Central memory CD8-positive, alpha-beta T cell (primary cell): ENCODE data around the gene MFAP5.

ENCODE experiments used
- ATAC-seq: fragments of 150-1000 bp; cut with Tn5 transposase; replicated peaks from 2 replicates; pipeline ENCODE4 v1.10.0; 2022; ENCODE audit warnings: mild to moderate bottlenecking, moderate FRiP score, moderate number of reproducible peaks; ENCODE audit not compliant: poor library complexity, severe bottlenecking; ENCODE audit errors: extremely low read depth
- DNase-seq, 2 donors: peaks; one replicate each; pipeline ENCODE4 v3.0.0; 2021; ENCODE audit warnings: low spot score in 2 of 2
- H3K27ac Mint-ChIP-seq: one replicate; pipeline ENCODE4 v1.8.0; 2022; ENCODE audit warnings: low read depth, mild to moderate bottlenecking, moderate library complexity, mixed read lengths
- H3K27me3 Mint-ChIP-seq: one replicate; pipeline ENCODE4 v1.8.0; 2022; ENCODE audit warnings: mixed read lengths
- H3K36me3 Mint-ChIP-seq: one replicate; pipeline ENCODE4 v1.8.0; 2022; ENCODE audit warnings: mild to moderate bottlenecking, moderate library complexity, mixed read lengths; ENCODE audit not compliant: insufficient read depth
- H3K4me1 Mint-ChIP-seq: one replicate; pipeline ENCODE4 v1.8.0; 2022; ENCODE audit warnings: mixed read lengths
- H3K4me3 Mint-ChIP-seq: one replicate; pipeline ENCODE4 v1.8.0; 2022; ENCODE audit warnings: mild to moderate bottlenecking, moderate library complexity, mixed read lengths
- H3K9me3 Mint-ChIP-seq: one replicate; pipeline ENCODE4 v1.8.0; 2022; ENCODE audit warnings: mixed read lengths

The MFAP5 gene

DNA sequence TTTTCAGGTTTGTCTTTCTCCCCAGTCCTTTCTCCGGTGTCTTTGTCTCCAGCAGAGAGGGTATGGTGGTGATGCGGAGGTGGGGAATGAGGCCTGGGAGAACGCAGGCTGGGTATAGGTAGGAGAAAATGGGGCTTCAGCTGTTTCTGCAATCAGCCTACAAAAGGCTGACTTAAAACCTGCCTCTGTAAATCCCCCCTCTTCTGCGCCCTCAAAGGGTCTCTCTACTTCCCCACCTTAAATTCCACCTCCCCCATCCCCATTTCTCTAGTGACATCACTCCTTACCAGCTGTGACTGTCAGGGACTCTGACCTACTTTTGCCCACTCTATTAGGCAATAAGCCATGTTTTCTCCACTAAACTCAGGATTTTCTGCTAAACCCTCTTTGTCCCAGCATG, 27.1 kb upstream of the MFAP5 start:
- Mint-ChIP-seq H3K4me3 (no peak overlapping the region), H3K4me1 (no peaks in the 10 kb centered on the region), H3K27me3 (no peaks in the 10 kb centered on the region), H3K9me3 (no peaks in the 10 kb centered on the region), H3K27ac (no peak overlapping the region), H3K36me3 (no peaks in the 10 kb centered on the region)
- DNase-seq, result no peak
- ATAC-seq, result no peak

- Mint-ChIP-seq H3K4me3 (no peak overlapping the region), H3K27me3 (no peaks in the 10 kb centered on the region), H3K4me1 (no peaks in the 10 kb centered on the region), H3K27ac (no peak overlapping the region), H3K9me3 (no peaks in the 10 kb centered on the region), H3K36me3 (no peaks in the 10 kb centered on the region)
- DNase-seq, result no peak
- ATAC-seq, result no peak
These were observed 25.4 kb upstream of the MFAP5 start for GRCh38 chr12:8687846-8688601.

GRCh38 chr12:8685051-8685450, 22.4 kb upstream of the MFAP5 start:
- H3K4me3 Mint-ChIP-seq, result no peak overlapping the region
- ATAC-seq, result no peak
- H3K4me1 Mint-ChIP-seq, result no peaks in the 10 kb centered on the region
- H3K27me3 Mint-ChIP-seq, result peaks cover 8% of the 10 kb centered on the region
- H3K9me3 Mint-ChIP-seq, result no peaks in the 10 kb centered on the region
- H3K27ac Mint-ChIP-seq, result no peak overlapping the region
- no peak for DNase-seq
- no peaks in the 10 kb centered on the region for H3K36me3 Mint-ChIP-seq

DNA sequence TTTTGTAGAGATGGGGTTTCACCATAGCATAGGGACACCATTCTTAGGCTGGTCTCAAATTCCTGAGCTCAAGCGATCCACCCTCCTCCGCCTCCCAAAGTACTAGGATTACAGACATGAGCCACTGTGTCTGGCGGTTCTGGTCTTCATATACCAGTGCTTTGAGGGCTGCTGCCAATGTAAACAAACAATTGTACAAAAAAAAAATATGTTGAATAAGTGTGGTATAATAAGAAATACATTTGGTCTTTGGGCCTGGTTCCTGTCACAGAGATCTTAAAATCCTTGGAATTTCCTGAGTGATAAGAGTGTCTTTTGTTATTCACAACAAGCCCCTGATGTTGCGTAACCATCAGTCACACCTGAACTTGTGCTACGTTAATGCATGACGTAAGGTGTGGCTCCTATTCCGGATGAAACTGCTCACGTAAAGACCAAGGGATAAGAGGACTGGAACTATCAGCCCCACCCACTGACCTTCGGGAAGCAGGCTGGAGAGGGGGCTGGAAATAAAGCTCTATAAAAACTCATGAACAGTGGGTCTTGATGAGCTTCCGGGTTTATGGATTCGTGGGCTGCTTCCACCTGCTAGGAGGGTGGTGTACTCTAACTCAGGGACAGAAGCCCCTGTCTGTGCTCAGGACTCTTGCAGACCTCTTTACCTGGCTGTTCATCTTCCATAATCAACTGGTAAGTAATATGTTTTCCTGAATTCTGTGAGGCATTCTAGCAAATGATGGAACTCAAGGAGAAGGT, 18.7 kb upstream of the MFAP5 start:
- no peak for ATAC-seq
- no peak for DNase-seq
- Mint-ChIP-seq H3K9me3 (no peaks in the 10 kb centered on the region), H3K27me3 (peaks cover 8% of the 10 kb centered on the region), H3K4me1 (no peaks in the 10 kb centered on the region), H3K27ac (no peak overlapping the region), H3K36me3 (no peaks in the 10 kb centered on the region), H3K4me3 (no peak overlapping the region)

DNA sequence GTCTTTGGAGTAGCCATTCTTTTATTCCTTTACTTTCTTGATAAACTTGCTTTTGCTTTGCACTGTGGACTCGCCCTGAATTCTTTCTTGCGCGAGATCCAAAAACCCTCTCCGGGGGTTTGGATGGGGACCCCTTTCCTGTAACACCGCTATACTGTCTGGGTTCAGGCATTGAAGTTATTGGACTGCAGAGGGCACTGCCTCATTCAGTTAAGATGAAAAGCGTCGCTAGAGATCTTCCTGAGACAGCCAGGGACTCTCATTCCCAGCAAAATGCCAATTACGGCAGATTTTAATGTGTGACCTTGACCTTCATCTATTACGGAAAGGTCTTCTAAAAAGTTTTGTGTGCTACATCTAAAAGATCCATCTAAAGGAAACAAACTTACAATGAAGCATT, 17.9 kb upstream of the MFAP5 start:
- no peak overlapping the region for H3K27ac Mint-ChIP-seq
- no peak for ATAC-seq
- peaks cover under 1% of the 10 kb centered on the region for H3K4me1 Mint-ChIP-seq
- peaks cover 8% of the 10 kb centered on the region for H3K27me3 Mint-ChIP-seq
- DNase-seq, result no peak
- H3K4me3 Mint-ChIP-seq, result no peak overlapping the region
- no peaks in the 10 kb centered on the region for H3K36me3 Mint-ChIP-seq
- H3K9me3 Mint-ChIP-seq, result no peaks in the 10 kb centered on the region

DNA sequence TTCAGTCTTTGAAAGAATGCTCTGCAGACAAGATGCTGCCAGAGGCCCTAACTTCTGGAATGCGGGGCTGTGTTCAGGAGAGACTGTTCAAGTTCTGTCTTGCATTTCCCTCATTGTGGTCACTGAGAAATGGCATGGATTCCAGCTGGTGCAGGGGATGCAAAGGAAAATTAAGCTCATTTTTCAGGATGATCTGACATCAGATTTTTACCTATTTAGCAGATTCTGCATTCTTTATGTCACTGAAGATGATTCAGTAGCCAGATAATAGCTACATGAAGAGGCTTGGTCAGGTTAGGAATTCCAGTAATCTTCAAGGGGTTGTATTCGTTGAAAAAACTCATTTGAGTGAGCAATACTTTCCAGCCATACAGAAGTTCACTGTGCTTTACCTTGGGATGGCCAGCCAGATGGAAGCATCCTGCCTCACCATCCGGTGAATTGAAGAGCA, 16.1 kb upstream of the MFAP5 start:
- H3K9me3 Mint-ChIP-seq, result no peaks in the 10 kb centered on the region
- DNase-seq, result no peak
- no peak for ATAC-seq
- H3K4me1 Mint-ChIP-seq, result peaks cover 4% of the 10 kb centered on the region
- peaks cover 8% of the 10 kb centered on the region for H3K27me3 Mint-ChIP-seq
- H3K4me3 Mint-ChIP-seq, result no peak overlapping the region
- no peaks in the 10 kb centered on the region for H3K36me3 Mint-ChIP-seq
- no peak overlapping the region for H3K27ac Mint-ChIP-seq

- peaks cover 8% of the 10 kb centered on the region for H3K27me3 Mint-ChIP-seq
- ATAC-seq (no peak), DNase-seq (no peak)
- H3K4me1 Mint-ChIP-seq, result peaks cover 4% of the 10 kb centered on the region
- H3K36me3 Mint-ChIP-seq, result no peaks in the 10 kb centered on the region
- no peak overlapping the region for H3K27ac Mint-ChIP-seq
- H3K4me3 Mint-ChIP-seq, result no peak overlapping the region
- H3K9me3 Mint-ChIP-seq, result no peaks in the 10 kb centered on the region
These were observed 14.7 kb upstream of the MFAP5 start for GRCh38 chr12:8677362-8677761.

- no peak overlapping the region for H3K27ac Mint-ChIP-seq
These were observed 14.0 kb upstream of the MFAP5 start for GRCh38 chr12:8676651-8677050.

GRCh38 chr12:8675591-8676036, 13.0 kb upstream of the MFAP5 start:
- Mint-ChIP-seq H3K4me1 (peaks cover 4% of the 10 kb centered on the region), H3K27me3 (no peaks in the 10 kb centered on the region), H3K36me3 (no peaks in the 10 kb centered on the region), H3K9me3 (no peaks in the 10 kb centered on the region), H3K27ac (no peak overlapping the region), H3K4me3 (no peak overlapping the region)
- DNase-seq (no peak), ATAC-seq (no peak)

More at GRCh38 chr12:8676651-8677050, 14.0 kb upstream of the MFAP5 start:
- no peak overlapping the region for H3K4me3 Mint-ChIP-seq
- H3K9me3 Mint-ChIP-seq, result no peaks in the 10 kb centered on the region
- H3K27me3 Mint-ChIP-seq, result peaks cover 3% of the 10 kb centered on the region
- ATAC-seq (no peak), DNase-seq (no peak)
- H3K36me3 Mint-ChIP-seq, result no peaks in the 10 kb centered on the region
- H3K4me1 Mint-ChIP-seq, result peaks cover 4% of the 10 kb centered on the region

- Mint-ChIP-seq H3K27me3 (no peaks in the 10 kb centered on the region), H3K4me1 (peaks cover 4% of the 10 kb centered on the region), H3K9me3 (no peaks in the 10 kb centered on the region), H3K27ac (no peak overlapping the region), H3K4me3 (no peak overlapping the region), H3K36me3 (no peaks in the 10 kb centered on the region)
- DNase-seq (no peak), ATAC-seq (no peak)
These were observed 9.8 kb upstream of the MFAP5 start for GRCh38 chr12:8672381-8672780.

- Mint-ChIP-seq H3K27me3 (no peaks in the 10 kb centered on the region), H3K4me3 (no peak overlapping the region), H3K9me3 (no peaks in the 10 kb centered on the region), H3K36me3 (no peaks in the 10 kb centered on the region), H3K4me1 (no peaks in the 10 kb centered on the region), H3K27ac (no peak overlapping the region)
- ATAC-seq (no peak), DNase-seq (no peak)
These were observed 5.8 kb upstream of the MFAP5 start for GRCh38 chr12:8668441-8668840.

DNA sequence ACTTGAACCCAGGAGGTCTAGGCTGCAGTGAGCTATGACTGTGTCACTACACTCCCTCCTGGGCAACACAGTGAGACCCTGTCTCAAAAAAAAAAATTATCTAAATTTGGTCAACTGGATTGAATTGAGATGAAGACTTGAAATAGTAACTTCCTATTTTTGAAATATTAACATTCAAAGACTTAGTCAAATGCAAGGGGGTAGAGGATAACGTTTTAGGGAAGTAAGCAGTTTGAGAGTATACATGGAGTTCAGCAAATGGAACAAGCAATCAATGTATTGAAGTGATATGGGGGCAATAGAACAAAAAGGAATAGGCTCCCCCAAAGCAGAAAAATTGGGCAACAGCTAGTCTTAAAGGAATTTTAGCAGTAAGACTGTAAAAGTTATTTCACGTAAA, 4.6 kb upstream of the MFAP5 start:
- no peak for ATAC-seq
- H3K27me3 Mint-ChIP-seq, result no peaks in the 10 kb centered on the region
- H3K4me1 Mint-ChIP-seq, result no peaks in the 10 kb centered on the region
- no peak overlapping the region for H3K4me3 Mint-ChIP-seq
- H3K36me3 Mint-ChIP-seq, result no peaks in the 10 kb centered on the region
- H3K27ac Mint-ChIP-seq, result no peak overlapping the region
- DNase-seq, result no peak
- no peaks in the 10 kb centered on the region for H3K9me3 Mint-ChIP-seq

GRCh38 chr12:8665759-8666158, 3.1 kb upstream of the MFAP5 start:
- no peak overlapping the region for H3K27ac Mint-ChIP-seq
- no peak overlapping the region for H3K4me3 Mint-ChIP-seq
- H3K27me3 Mint-ChIP-seq, result no peaks in the 10 kb centered on the region
- DNase-seq (no peak), ATAC-seq (no peak)
- no peaks in the 10 kb centered on the region for H3K4me1 Mint-ChIP-seq
- no peaks in the 10 kb centered on the region for H3K36me3 Mint-ChIP-seq
- H3K9me3 Mint-ChIP-seq, result no peaks in the 10 kb centered on the region
